Stimulated activated CD4-positive, alpha-beta T cell treated with anti-CD3 and anti-CD28 coated beads, TNF-alpha, amount 100 ng/mL, for 4 hours (primary cell): ENCODE data around the gene ATF7IP.

Source experiments
- DNase-seq, 3 experiments: peaks; one replicate each; pipeline ENCODE4 v3.0.0-alpha.2; 2020; ENCODE audit warnings: low read depth in 3 of 3

The ATF7IP gene

GRCh38 chr12:14418451-14418890 is 53.0 kb downstream of the ATF7IP start:
- no peak for DNase-seq

GRCh38 chr12:14422516-14423230 is 57.2 kb downstream of the ATF7IP start:
- DNase-seq = no peak

- no peak for DNase-seq
Observed at GRCh38 chr12:14424545-14424944, 59.1 kb downstream of the ATF7IP start.

- no peak for DNase-seq
Observed at GRCh38 chr12:14426792-14427191, 61.3 kb downstream of the ATF7IP start.

GRCh38 chr12:14427929-14428328 is 62.4 kb downstream of the ATF7IP start:
- no peak for DNase-seq

GRCh38 chr12:14430394-14430986 is 65.0 kb downstream of the ATF7IP start:
- no peak for DNase-seq

- DNase-seq = no peak
Observed at GRCh38 chr12:14431975-14432374, 66.5 kb downstream of the ATF7IP start.

- no peak for DNase-seq
Observed at GRCh38 chr12:14435627-14436026, 70.1 kb downstream of the ATF7IP start.

GRCh38 chr12:14442221-14442881 is 76.9 kb downstream of the ATF7IP start:
- no peak for DNase-seq

GRCh38 chr12:14443531-14443930 is 78.0 kb downstream of the ATF7IP start:
- DNase-seq = no peak

GRCh38 chr12:14450479-14450878 is 85.0 kb downstream of the ATF7IP start:
- DNase-seq = no peak

GRCh38 chr12:14452336-14452735 is 86.9 kb downstream of the ATF7IP start:
- no peak for DNase-seq

GRCh38 chr12:14452865-14453264 is 87.4 kb downstream of the ATF7IP start:
- no peak for DNase-seq

- DNase-seq = no peak
Observed at GRCh38 chr12:14454098-14454907, 88.8 kb downstream of the ATF7IP start.

- DNase-seq = no peak
Observed at GRCh38 chr12:14460212-14460841, 94.8 kb downstream of the ATF7IP start.

- no peak for DNase-seq
Observed at GRCh38 chr12:14471497-14471896, 106.0 kb downstream of the ATF7IP start.

GRCh38 chr12:14473707-14474287 is 108.3 kb downstream of the ATF7IP start:
- no peak for DNase-seq

- DNase-seq = no peak
Observed at GRCh38 chr12:14479004-14479403, 113.5 kb downstream of the ATF7IP start.

GRCh38 chr12:14481201-14481600 is 115.7 kb downstream of the ATF7IP start:
- no peak for DNase-seq

- DNase-seq = no peak
Observed at GRCh38 chr12:14482361-14482760, 116.9 kb downstream of the ATF7IP start.

GRCh38 chr12:14482886-14483285 is 117.4 kb downstream of the ATF7IP start:
- no peak for DNase-seq
